HG03558 (cell line): ENCODE results near the gene SIRT4.
"Not testable (repeated sequence)": the region's sequence is repeated elsewhere in the genome, so short reads cannot be mapped to it uniquely, and the experiment has no call there.

Experiments used
- ATAC-seq: cut with Tn5 transposase; IDR thresholded peaks from one replicate; pipeline ENCODE4 v1.9.1; 2021; ENCODE audit warnings: moderate number of reproducible peaks; ENCODE audit not compliant: unreplicated experiment; ENCODE audit errors: extremely low read depth

Gene SIRT4

GRCh38 chr12:120301962-120302815 is at the start of gene SIRT4:
SIRT4 (plus strand) TSS chr12:120302321; CDS start chr12:120303562, 1,241 bp downstream.
- ATAC-seq: peak; percentile 78

- ATAC-seq: not testable (repeated sequence)
These were observed 48.8 kb upstream of the SIRT4 start for GRCh38 chr12:120253313-120253712.

- ATAC-seq: no peak
These were observed 47.3 kb upstream of the SIRT4 start for GRCh38 chr12:120254809-120255208.

- ATAC-seq: no peak
These were observed 44.9 kb upstream of the SIRT4 start for GRCh38 chr12:120257041-120257821.

- ATAC-seq: no peak
These were observed 43.7 kb upstream of the SIRT4 start for GRCh38 chr12:120258323-120258896.

GRCh38 chr12:120259418-120260202 is 42.5 kb upstream of the SIRT4 start:
- no peak for ATAC-seq

- no peak for ATAC-seq
These were observed 41.5 kb upstream of the SIRT4 start for GRCh38 chr12:120260607-120261006.

- ATAC-seq: no peak
These were observed 39.9 kb upstream of the SIRT4 start for GRCh38 chr12:120261951-120262851.

- ATAC-seq: no peak
These were observed 39.0 kb upstream of the SIRT4 start for GRCh38 chr12:120262852-120263747.

GRCh38 chr12:120263748-120264085 is 38.4 kb upstream of the SIRT4 start:
- ATAC-seq: no peak

GRCh38 chr12:120264086-120264903 is 37.8 kb upstream of the SIRT4 start:
- ATAC-seq: no peak

GRCh38 chr12:120264904-120265472 is 37.1 kb upstream of the SIRT4 start:
- ATAC-seq: no peak

GRCh38 chr12:120265473-120266179 is 36.5 kb upstream of the SIRT4 start, which contains the start of gene PXN:
PXN (minus strand) TSS chr12:120265730; CDS start chr12:120265629, 101 bp downstream.
- no peak for ATAC-seq

GRCh38 chr12:120266180-120266870 is 35.8 kb upstream of the SIRT4 start:
- no peak for ATAC-seq

- ATAC-seq: no peak
These were observed 34.4 kb upstream of the SIRT4 start for GRCh38 chr12:120267736-120268135.

GRCh38 chr12:120276734-120277133 is 25.4 kb upstream of the SIRT4 start:
- ATAC-seq: no peak
